Fibroblast of villous mesenchyme (primary cell): ENCODE data around the gene RIMBP2. TPM values are rescaled to one million over a fixed set of nuclear protein-coding genes. Genes with fewer than 3 reads are reported as not detected.

Experiments
- DNase-seq: peaks from one replicate; pipeline ENCODE4 v3.0.0-alpha.2; 2010; ENCODE audit warnings: low read depth
- H3K4me3 ChIP-seq: 2 replicates; pipeline ENCODE4 v1.5.1; 2011; ENCODE audit warnings: low read depth, mild to moderate bottlenecking, low read length
- CTCF ChIP-seq: IDR thresholded peaks from 2 replicates; pipeline ENCODE4 v1.5.1; 2012; ENCODE audit warnings: low read depth, mild to moderate bottlenecking, low read length; ENCODE audit not compliant: insufficient read depth
- total RNA-seq: library from RNA; depleted of rRNA; stranded (reverse); fragments of >200 nt; gene quantifications from 2 replicates; pipeline ENCODE4 v1.2.3, GENCODE V29; 2012

The RIMBP2 gene
- total RNA-seq, 1 donor, result not detected

- no peak for TF ChIP-seq CTCF
- H3K4me3 ChIP-seq, result no peak overlapping the region
- DNase-seq, result no peak
Measured at GRCh38 chr12:130706311-130706710, 9.8 kb downstream of the RIMBP2 start.

- TF ChIP-seq CTCF, result no peak
- no peak overlapping the region for H3K4me3 ChIP-seq
- DNase-seq, result no peak
Measured at GRCh38 chr12:130705178-130705822, 10.8 kb downstream of the RIMBP2 start.

GRCh38 chr12:130704606-130705005 is 11.5 kb downstream of the RIMBP2 start:
- no peak for DNase-seq
- TF ChIP-seq CTCF, result no peak
- no peak overlapping the region for H3K4me3 ChIP-seq

- DNase-seq, result no peak
- no peak overlapping the region for H3K4me3 ChIP-seq
- TF ChIP-seq CTCF, result no peak
Measured at GRCh38 chr12:130703733-130704375, 12.2 kb downstream of the RIMBP2 start.

- DNase-seq, result no peak
Measured at GRCh38 chr12:130702966-130703732, 12.9 kb downstream of the RIMBP2 start.

GRCh38 chr12:130701402-130701744 is 14.7 kb downstream of the RIMBP2 start:
- no peak for TF ChIP-seq CTCF
- H3K4me3 ChIP-seq, result no peak overlapping the region
- DNase-seq, result no peak

More at GRCh38 chr12:130702966-130703732, 12.9 kb downstream of the RIMBP2 start:
- TF ChIP-seq CTCF, result no peak
- no peak overlapping the region for H3K4me3 ChIP-seq
